ENCODE data around the gene CACNA1B.
"Not testable (repeated sequence)": the region's sequence is repeated elsewhere in the genome, so short reads cannot be mapped to it uniquely, and the experiment has no call there.

The CACNA1B gene

GRCh38 chr9:138149672-138150656 is 272.4 kb downstream of the CACNA1B start:
- H3K27ac Mint-ChIP-seq; H3K9me3 Mint-ChIP-seq; H3K36me3 Mint-ChIP-seq (ENCODE audit: low read depth); H3K27me3 Mint-ChIP-seq; H3K4me1 Mint-ChIP-seq (ENCODE audit: low read depth): not testable (repeated sequence)
- peak overlapping the region; percentile 62 for H3K4me3 Mint-ChIP-seq

GRCh38 chr9:138155788-138156187 is 278.2 kb downstream of the CACNA1B start:
- not testable (repeated sequence) for H3K36me3 Mint-ChIP-seq (ENCODE audit: low read depth); H3K4me3 Mint-ChIP-seq; H3K27ac Mint-ChIP-seq; H3K9me3 Mint-ChIP-seq; H3K4me1 Mint-ChIP-seq (ENCODE audit: low read depth)
- H3K27me3 Mint-ChIP-seq, result peaks cover 20% of the 10 kb centered on the region

- H3K4me3 Mint-ChIP-seq; H3K4me1 Mint-ChIP-seq (ENCODE audit: low read depth); H3K9me3 Mint-ChIP-seq; H3K27ac Mint-ChIP-seq; H3K36me3 Mint-ChIP-seq (ENCODE audit: low read depth): not testable (repeated sequence)
- peaks cover 17% of the 10 kb centered on the region for H3K27me3 Mint-ChIP-seq
Measured at GRCh38 chr9:138166793-138167192, 289.2 kb downstream of the CACNA1B start.

Data from stimulated activated naive CD8-positive, alpha-beta T cell treated with anti-CD3 and anti-CD28 coated beads, Interleukin-15, Interleukin-2, amounts not matched to agents 100 ng/mL and 50 ng/mL, for 24 hours (primary cell).